ENCODE data around the gene PTGFRN. TPM values are rescaled to one million over a fixed set of nuclear protein-coding genes. Genes with fewer than 3 reads are reported as not detected.

The PTGFRN gene
- total RNA-seq, 4 donors from 2014 or later = 64.5 to 92.0 (median 83.9) TPM

DNA sequence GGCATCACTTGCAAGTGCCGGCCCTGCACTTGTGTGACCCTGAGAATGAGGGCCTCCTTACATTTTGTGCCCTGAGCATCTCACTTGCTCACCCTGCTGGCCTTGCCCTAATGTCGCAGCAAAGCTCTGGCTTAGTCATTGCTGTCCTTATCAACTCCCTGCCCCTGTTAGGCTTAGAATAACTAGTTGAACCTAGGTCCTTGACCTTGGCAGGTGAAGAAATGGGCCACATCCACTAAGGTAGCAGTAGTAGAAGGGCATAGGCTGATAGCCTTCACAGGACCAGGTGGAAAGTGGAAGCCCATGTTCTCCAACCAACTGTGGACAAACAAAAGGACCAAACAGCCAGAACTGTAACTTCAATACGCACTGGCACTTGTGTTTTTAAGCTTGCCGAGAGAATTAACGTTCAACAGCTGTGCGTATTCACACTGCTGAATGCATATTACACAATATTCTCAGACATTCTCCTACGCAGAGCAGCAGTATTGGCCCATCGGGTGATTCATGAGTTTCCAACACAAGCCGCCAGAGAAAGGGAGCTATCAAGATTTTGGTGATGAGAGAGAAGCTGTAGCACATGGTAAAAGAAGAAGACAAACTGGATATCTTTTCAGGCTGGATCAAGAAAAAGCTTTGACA is 27.7 kb upstream of the PTGFRN start:
- no peak overlapping the region for H3K4me3 ChIP-seq

DNA sequence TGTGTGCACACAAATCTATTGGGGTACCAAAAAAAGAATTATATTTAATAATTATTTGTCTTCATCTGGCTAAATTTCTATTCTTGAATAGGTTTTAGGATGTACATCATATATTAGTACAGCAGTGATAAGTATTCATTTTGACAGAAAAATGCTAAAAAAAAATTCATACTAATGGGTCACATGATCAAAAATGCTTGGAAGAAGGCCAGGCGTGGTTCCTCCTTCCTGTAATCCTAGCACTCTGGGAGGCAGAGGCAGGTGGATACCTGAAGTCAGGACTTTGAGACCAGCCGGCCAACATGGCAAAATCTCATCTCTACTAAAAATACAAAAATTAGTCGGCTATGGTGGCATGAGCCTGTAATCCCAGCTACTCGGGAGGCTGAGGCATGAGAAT is 26.9 kb upstream of the PTGFRN start:
- Histone ChIP-seq H3K4me3 (no peak overlapping the region), H3K9me3 (no peaks in the 10 kb centered on the region), H3K36me3 (no peaks in the 10 kb centered on the region), H3K27ac (peak overlapping the region; percentile 74), H3K4me1 (peaks cover 43% of the 10 kb centered on the region), H3K27me3 (no peaks in the 10 kb centered on the region)
- no peak for TF ChIP-seq POLR2A (IDR thresholded peaks at IDR 0.05)
- TF ChIP-seq, protein P1, sequence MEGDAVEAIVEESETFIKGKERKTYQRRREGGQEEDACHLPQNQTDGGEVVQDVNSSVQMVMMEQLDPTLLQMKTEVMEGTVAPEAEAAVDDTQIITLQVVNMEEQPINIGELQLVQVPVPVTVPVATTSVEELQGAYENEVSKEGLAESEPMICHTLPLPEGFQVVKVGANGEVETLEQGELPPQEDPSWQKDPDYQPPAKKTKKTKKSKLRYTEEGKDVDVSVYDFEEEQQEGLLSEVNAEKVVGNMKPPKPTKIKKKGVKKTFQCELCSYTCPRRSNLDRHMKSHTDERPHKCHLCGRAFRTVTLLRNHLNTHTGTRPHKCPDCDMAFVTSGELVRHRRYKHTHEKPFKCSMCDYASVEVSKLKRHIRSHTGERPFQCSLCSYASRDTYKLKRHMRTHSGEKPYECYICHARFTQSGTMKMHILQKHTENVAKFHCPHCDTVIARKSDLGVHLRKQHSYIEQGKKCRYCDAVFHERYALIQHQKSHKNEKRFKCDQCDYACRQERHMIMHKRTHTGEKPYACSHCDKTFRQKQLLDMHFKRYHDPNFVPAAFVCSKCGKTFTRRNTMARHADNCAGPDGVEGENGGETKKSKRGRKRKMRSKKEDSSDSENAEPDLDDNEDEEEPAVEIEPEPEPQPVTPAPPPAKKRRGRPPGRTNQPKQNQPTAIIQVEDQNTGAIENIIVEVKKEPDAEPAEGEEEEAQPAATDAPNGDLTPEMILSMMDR (IDR thresholded peaks at IDR 0.05) = no peak
- WGBS = 95% methylated on average over 4 of the region's 4 CpGs
- DNase-seq (ENCODE audit: low spot score in 2 of 2) = no peak

More for the DNA sequence above, 27.7 kb upstream of the PTGFRN start:
- no peaks in the 10 kb centered on the region for H3K9me3 ChIP-seq
- no peaks in the 10 kb centered on the region for H3K27me3 ChIP-seq
- peaks cover 51% of the 10 kb centered on the region for H3K4me1 ChIP-seq
- peak overlapping the region; percentile 74 for H3K27ac ChIP-seq
- H3K36me3 ChIP-seq = no peaks in the 10 kb centered on the region
- DNase-seq (ENCODE audit: low spot score in 2 of 2) = peak in 1 of 2 donors; percentile 80
- WGBS = 59% methylated on average over 9 of the region's 9 CpGs
- TF ChIP-seq POLR2A (IDR thresholded peaks at IDR 0.05) (no peak), POLR2AphosphoS5 (IDR thresholded peaks at IDR 0.05) (peak in 2 of 3 donors; percentile 80 to 93)
- TF ChIP-seq, protein P1 (IDR thresholded peaks at IDR 0.05) = peak in 1 of 2 donors; percentile 36

DNA sequence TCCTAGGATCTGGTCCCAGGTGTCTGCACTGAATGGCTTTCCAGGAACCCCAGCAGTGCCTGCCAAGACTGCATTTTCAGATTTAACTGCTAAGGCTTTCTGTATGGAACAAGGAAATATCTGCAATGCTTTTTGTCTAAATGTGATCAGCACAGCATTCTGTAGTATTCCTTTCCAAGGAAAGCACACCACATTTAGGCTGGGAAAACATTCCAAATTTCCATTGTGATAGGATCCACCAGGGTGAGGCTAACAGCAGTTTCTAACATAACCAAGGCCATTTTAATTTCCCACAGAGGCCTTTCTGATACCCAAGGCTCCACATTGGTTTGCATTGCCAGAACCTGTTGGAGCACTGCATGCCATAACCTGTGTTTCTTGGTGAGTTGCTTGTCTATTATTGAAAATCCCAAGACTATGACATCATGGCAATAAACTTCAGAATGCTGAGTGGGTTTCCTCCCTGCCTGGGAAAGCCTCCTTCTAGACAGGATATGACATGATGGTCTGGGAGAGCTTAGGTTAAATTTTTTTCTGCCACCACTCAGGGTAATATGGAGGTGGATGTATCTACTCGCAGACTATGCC is 23.3 kb upstream of the PTGFRN start:
- WGBS = 63% methylated on average over 1 of the region's 1 CpG

DNA sequence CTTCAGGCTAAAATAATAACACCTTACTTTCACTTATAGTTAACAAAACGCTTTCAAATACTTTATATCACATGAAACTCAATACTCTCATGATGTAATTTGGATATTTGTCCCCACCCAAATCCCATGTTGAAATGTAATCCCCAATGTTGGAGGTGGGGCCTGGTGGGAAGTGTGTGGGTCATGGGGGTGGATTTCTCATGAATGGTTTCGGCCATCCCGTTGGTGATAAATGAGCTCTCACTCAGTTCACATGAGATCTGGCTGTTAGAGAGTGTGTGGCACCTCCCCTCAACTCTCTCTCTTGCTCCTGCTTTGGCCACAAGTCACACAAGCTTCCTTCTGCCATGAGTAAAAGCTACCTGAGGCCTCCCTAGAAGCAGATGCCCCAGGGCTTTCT is 22.5 kb upstream of the PTGFRN start:
- Histone ChIP-seq H3K4me3 (no peak overlapping the region), H3K36me3 (no peaks in the 10 kb centered on the region), H3K27me3 (no peaks in the 10 kb centered on the region), H3K9me3 (no peaks in the 10 kb centered on the region), H3K4me1 (peaks cover 18% of the 10 kb centered on the region), H3K27ac (peak overlapping the region; percentile 32)
- WGBS = 93% methylated on average over 3 of the region's 3 CpGs
- DNase-seq (ENCODE audit: low spot score in 2 of 2) = no peak
- TF ChIP-seq, protein P1 (IDR thresholded peaks at IDR 0.05) = no peak
- no peak for TF ChIP-seq POLR2A (IDR thresholded peaks at IDR 0.05)
- TF ChIP-seq POLR2AphosphoS5 (IDR thresholded peaks at IDR 0.05) = no peak
- TF ChIP-seq EP300 (IDR thresholded peaks at IDR 0.05) = no peak

More for the DNA sequence above, 23.3 kb upstream of the PTGFRN start:
- peak overlapping the region; percentile 34 for H3K27ac ChIP-seq
- no peaks in the 10 kb centered on the region for H3K9me3 ChIP-seq
- no peak overlapping the region for H3K4me3 ChIP-seq
- peak in 1 of 3 donors; percentile 37 for TF ChIP-seq POLR2AphosphoS5 (IDR thresholded peaks at IDR 0.05)
- TF ChIP-seq, protein P1 (IDR thresholded peaks at IDR 0.05) = no peak
- DNase-seq (ENCODE audit: low spot score in 2 of 2) = no peak
- no peaks in the 10 kb centered on the region for H3K27me3 ChIP-seq
- peaks cover 18% of the 10 kb centered on the region for H3K4me1 ChIP-seq
- no peaks in the 10 kb centered on the region for H3K36me3 ChIP-seq

DNA sequence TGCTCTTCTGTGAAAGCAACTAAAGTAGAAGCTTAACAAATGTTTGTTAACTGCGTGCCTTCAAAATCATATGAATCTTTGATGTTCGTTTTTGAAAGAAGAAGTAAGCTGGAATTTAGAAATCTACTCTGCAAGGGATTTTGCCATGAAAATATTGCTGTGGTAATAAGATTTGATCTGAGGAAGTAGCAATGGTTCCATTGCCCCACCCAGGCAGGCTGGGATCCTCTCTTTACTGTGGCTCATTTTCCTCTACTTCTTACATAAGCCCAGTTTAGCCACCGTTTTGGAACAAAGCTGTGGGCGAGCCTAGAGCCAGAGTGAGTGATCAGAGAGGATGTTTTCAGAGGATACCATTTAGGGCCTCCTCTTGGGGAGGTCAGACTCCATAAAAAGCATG is 20.3 kb upstream of the PTGFRN start:
- WGBS = 52% methylated on average over 4 of the region's 4 CpGs
- H3K9me3 ChIP-seq = no peaks in the 10 kb centered on the region
- H3K36me3 ChIP-seq = no peaks in the 10 kb centered on the region
- H3K27me3 ChIP-seq = no peaks in the 10 kb centered on the region
- TF ChIP-seq POLR2AphosphoS5 (IDR thresholded peaks at IDR 0.05) = no peak
- no peak for TF ChIP-seq POLR2A (IDR thresholded peaks at IDR 0.05)
- TF ChIP-seq EP300 (IDR thresholded peaks at IDR 0.05) = no peak
- no peak for DNase-seq (ENCODE audit: low spot score in 2 of 2)
- H3K4me1 ChIP-seq = peaks cover 12% of the 10 kb centered on the region
- H3K27ac ChIP-seq = no peak overlapping the region
- H3K4me3 ChIP-seq = no peak overlapping the region
